CD4-positive, alpha-beta T cell treated with Interferon gamma for 1 hour (primary cell): ENCODE results near the gene NAA25.
"Not testable (repeated sequence)": the region's sequence is repeated elsewhere in the genome, so short reads cannot be mapped to it uniquely, and the experiment has no call there.

Experiments used
- DNase-seq: peaks from one replicate; pipeline ENCODE4 v3.0.0-alpha.2; 2020

The NAA25 gene

DNA sequence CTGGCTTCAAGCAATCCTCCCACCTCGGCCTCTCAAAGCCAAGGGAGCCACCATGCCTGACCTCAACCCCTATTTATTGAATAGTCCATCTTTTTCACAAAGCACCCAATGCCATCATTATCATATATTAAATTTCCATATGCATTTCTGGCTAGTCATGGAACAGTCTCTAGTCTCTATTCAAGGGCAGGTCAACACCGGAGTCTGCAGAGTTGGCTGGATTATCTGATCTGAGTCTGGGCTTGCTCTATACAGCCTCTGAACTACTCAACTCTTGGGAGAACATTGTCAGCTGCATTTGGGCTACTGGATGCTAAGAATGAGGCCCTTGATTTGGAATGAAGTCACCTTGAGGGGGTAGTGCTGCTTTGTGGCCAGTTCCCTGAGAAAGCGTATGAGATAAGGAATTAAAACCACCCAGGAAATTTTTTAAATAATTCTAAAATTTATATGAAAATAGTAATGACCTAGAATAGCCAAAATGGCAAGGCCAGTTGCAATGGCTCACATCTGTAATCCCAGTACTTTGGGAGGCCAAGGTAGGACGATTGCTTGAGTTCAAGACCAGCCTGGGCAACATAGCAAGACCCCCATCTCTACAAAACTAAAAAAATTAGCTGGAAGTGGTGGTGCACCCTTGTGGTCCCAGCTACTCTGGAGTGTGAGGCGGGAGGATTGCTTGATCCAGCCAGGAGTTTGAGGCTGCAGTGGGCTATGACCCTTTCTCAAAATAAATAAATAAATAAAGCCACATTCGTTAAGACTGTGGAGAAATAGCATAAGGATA, 6.9 kb upstream of the NAA25 start:
- no peak for DNase-seq

DNA sequence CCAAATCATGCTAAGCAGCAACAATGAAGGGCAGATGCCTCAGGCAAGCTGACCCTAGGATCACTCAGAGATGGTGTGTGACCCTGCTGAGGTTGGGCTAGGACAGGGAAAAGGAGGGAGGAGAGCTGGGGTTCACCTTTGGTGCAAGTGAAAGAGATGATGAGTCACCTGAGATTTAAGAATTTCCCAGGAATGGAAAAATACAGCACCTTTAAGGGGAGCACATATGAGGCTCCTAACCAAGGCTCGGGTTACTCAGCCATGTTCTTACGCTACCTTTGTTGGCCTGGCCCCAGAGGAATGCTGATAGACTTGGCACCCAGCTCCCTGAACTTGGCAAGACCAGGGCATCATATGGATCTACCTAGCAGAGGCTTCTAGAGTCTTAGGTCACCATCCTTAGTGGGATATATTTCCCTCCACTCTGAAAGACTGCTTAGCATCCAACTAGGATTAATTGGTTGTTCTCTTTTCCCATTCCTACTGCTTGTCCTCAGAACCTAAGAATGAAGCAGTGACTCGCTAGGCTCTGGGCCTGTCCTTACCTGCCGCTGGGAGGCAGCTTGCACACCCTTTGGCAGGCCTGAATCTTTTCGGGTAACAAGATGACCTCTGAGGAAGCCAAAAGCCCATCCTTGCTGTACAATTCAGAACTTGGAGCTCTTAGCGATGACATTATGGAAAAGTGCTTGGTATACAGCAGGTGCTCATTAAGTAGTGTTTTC, 4.0 kb upstream of the NAA25 start:
- no peak for DNase-seq

GRCh38 chr12:112111931-112112330, 3.3 kb upstream of the NAA25 start:
- no peak for DNase-seq

- not testable (repeated sequence) for DNase-seq
These were observed 2.4 kb upstream of the NAA25 start for GRCh38 chr12:112110787-112111662.

DNA sequence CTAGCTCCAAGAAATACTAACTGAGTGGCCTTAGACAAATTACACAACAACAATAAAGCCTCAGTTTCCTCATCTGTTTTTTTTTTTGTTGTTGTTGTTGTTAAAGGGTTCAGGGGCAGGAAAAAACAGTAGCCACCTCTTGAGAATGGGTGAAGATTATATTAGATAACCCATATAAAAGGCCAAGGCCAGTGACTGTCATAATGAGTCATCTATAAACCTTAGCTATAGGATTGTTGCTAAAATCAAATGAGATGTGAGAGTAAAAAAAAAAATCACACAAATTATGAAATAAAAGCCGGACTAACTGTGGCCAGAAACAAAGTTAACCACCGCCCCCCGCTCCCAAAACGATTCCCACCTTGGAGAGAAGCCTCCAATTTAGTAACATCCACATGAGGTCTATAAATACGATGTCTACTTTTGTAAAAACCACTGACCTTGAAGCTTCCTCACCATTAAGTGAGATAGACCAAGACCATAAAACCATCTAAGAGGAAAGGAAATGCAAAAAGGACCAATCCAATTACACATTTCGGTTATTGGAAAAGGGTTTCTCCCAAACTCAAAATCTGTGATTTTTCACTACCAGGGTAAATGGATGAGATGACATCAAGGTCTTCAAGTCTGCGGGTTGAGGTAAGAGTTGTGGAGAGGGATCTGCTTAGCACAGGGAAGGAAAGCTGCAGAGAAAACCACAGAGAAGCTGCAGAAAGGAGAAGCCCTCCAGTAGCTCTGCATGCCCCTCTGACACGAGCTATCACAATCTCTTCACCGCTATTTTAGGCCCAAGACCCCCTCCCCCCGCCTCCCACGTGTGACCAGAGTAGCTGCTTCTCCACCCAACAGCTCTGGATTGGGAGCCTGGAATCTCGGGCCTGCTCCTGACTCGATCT, 1.0 kb downstream of the NAA25 start:
- no peak for DNase-seq

GRCh38 chr12:112105891-112106290, 2.7 kb downstream of the NAA25 start:
- no peak for DNase-seq

DNA sequence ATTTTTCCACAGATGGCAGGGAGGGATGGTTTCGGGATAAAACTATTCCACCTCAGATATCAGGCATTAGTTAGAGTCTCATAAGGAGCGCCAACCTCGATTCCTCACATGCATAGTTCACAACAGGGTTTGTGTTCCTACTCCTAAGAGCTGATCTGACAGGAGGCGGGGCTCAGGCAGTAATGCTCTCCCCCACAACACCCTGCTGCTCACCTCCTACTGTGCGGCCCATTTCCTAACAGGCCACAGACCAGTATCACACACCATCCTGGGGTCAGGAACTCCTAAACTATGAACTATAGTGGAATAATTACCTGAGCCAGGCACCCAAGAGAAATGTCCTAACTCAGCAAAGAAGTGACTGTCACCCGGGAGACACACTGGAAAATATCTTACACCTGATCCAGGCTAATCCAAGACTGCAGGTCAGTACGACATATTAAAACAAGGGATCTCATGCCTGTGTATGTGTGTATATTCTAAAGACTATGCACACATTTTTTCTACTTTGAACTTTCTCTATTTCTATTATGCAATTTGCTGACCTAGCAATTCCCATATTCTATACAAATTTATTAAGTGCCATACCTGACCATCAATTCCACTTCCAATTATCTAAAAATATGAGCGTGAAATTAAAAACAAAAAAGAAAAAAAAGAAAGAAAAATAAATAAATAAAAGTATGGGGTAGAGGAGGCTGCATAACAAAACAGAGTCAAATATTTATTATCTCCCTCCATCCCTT, 4.7 kb downstream of the NAA25 start:
- DNase-seq, result no peak

DNA sequence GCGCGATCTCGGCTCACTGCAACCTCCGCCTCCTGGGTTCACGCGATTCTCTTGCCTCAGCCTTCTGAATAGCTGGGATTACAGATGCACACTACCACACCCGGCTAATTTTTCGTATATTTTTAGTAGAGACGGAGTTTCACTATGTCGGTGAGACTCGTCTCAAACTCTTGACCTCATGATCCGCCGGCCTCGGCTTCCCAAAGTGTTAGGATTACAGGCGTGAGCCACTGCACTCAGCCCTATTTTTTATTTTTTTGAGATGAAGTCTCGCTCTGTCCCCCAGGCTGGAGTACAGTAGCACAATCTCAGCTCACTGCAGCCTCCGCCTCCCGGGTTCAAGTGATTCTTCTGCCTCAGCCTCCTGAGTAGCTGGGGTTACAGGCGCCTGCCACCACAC, 5.8 kb downstream of the NAA25 start:
- not testable (repeated sequence) for DNase-seq

GRCh38 chr12:112102127-112102526, 6.5 kb downstream of the NAA25 start:
- no peak for DNase-seq

DNA sequence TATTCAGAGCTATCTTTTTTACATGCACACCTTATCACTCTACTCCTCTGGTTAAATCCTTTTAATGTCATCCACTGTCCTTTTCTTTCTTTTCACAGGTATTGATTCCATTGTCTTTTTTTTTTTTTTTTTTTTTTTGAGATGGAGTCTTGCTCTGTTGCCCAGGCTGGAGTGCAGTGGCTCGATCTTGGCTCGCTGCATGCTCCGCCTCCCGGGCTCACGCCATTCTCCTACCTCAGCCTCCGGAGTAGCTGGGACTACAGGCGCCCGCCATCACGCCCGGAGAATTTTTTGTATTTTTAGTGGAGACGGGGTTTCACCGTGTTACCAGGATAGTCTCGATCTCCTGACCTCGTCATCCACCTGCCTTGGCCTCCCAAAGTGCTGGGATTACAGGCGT, 8.1 kb downstream of the NAA25 start:
- not testable (repeated sequence) for DNase-seq

DNA sequence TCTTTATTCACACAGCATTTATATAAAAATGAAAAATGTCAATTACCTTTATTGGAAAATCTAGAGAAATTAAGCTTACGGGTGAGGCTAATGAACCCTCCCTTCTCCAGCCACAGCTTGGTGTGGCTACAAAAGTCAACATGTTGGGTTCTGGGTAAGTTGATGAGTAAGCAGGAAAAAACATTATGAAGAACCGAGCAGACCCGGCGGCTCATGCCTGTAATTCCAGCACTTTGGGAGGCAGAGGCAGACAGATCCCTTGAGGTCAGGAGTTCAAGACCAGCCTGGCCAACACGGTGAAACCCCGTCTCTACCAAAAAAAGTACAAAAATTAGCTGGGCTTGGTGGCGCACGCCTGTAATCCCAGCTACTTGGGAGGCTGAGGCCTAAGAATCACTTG, 10.9 kb downstream of the NAA25 start:
- no peak for DNase-seq

DNA sequence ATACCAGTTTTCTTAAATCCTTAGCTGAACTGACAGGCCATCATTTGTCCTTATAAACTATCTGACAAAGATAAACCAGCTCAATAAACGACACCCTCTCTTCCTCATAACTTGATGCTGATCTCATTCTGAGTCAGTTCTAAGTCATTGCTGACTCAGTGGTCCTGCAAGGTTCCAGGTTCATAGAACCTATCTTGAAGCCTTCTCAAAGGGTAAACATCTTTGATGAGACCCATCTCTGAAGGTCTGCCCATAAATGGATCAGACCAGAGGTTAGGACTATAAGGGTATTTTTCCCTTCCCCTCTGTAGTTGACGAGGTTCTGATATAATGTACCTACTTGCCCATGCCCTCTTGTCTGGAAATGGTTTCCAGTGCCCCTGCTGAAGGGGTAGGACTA, 11.9 kb downstream of the NAA25 start:
- no peak for DNase-seq

DNA sequence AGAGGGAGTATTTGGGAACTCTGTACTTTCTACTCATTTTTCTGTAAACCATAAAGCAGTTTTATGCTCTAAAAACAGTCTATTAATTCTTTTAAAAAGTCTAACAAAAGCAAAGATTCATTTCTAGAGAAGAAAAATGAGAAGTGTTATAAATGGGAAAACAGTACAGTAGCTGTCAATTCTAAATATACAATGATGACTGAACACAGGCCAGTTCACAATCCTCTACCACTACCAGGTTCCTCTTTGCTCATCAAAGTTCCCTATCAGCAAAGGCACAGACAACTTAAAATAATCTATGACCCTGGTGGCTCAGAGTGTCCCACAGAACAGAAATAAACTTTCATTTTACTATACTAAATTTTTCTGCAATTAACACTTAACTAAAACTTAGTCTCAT, 12.5 kb downstream of the NAA25 start:
- DNase-seq, result no peak

DNA sequence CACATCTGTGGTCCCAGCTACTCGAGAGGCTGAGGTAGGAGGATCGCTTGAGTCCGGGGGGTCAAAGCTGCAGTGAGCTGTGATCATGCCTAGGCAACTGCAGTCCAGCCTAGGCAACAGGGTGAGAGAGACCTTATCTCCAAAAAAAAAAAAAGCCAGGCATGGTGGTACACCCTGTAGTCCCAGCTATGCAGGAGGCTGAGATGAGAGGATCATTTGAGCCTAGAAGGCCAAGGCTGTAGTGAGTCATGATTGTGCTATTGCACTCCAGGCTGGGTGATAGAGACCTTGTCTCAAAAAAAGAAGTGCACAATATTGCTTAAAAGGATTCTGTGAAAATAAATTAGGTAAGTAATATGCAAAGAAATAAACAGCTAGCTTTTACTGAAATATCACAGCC, 17.0 kb downstream of the NAA25 start:
- DNase-seq, result no peak

DNA sequence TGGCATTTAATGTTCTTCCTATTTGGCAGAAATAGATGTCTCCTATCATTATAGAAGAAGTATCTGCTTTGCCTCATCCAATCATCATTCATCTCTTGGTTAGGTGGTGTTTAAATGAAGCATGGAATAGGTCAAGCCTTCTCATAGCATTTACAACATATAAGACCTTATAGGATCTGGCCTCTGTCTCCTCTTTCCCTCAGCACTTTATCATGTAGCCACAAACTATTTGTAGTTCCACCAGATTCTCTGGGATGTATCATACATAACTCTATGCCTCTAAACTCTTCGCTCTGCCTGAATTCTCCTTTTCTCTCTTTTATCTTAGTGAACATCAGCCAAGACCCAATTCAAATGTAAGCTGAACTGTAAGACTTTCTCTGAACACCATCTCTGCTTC, 20.7 kb downstream of the NAA25 start:
- DNase-seq, result no peak

GRCh38 chr12:112087055-112087850, 21.3 kb downstream of the NAA25 start:
- no peak for DNase-seq

DNA sequence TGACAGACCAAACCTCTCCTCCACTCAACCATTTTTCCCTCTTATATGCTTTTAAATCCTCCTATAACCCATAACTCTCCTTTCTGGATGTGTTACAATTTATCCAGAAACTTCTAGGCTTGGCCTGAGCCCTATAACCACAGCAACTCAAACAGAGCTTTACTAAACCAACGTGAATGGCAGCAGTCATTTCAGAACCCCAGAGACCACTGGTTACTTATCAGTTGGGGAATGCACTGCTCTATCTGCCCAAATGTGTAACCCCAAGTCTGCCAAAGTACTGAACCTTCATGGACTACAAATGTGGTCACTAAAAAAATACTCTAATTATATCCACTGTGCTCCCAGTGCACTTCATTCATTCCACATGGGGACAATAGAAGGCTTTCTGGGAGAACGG, 42.0 kb downstream of the NAA25 start:
- no peak for DNase-seq

GRCh38 chr12:112063273-112063672, 45.3 kb downstream of the NAA25 start:
- DNase-seq, result no peak

GRCh38 chr12:112061137-112061536, 47.4 kb downstream of the NAA25 start:
- no peak for DNase-seq

- DNase-seq, result no peak
These were observed 59.2 kb downstream of the NAA25 start for GRCh38 chr12:112049351-112049750.

DNA sequence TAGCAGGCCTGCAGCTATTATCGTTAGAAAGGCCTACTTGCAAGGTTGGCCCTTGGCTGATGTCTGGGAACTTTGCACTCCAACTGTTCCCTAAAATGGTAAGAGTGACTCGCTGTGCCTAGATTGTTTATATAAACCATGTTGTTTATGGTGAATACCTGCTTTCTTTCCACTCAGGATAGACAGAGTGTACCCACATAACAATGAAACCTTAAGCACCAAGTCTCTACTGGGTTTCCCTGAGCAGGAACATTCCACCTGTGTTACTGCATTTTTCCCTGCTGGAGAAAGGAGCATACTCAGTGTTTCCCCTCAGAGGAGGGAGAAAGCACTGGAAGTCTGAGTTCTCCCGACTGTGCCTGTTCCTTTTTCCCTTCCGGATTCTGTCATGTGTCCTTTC, 62.6 kb downstream of the NAA25 start:
- no peak for DNase-seq
